Measurements from ENCODE around the gene HOXB5.

HOXB5 gene

DNA sequence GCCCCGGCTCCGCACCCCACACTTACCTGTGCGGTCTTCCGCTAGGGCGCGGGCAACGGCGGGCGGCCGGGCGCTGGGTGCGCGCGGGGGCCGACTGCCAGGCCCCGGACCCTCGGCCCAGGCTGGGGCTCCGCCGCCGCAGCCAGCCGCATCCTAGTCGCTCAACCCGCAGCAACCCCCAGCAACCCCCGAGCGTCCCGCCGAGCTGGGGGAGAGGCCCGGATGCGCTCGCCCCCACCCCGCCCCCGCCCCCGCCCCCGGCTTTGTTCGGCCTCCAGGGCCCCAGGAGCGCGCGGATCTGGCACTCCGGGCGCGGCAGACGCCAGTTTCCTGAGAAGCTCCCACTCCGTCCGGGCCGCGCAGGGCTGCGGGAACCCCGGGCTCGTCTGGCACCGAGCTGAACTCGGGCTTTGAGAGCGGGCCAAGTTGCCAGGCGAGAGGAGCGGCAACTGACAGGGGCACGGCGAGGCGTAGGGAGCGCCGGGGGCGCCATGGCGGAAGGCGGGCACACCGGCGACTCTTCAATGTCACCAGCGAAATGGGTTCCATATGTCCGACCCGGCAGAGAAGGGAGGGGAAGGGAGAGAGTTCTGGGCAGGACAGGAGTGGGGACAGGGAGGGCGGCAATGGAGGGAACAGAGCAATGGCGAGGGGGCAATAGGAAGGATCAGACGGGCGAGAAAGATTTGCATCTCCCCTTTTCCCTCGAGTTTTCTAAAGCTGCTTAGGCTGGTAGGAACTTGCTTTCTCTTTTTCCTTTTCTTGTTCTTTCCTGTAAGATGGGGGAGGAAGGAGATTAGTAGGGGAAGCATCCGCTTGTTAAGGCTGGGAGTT lies 29.2 kb downstream of the HOXB5 start:
- Histone ChIP-seq H3K27ac (ENCODE audit: insufficient read depth, low read length, poor library complexity, severe bottlenecking) (no peak overlapping the region), H3K4me1 (ENCODE audit: control insufficient read depth, insufficient read depth, low read length, poor library complexity, severe bottlenecking) (no peaks in the 10 kb centered on the region), H3K9me3 (ENCODE audit: control insufficient read depth, low read length) (no peaks in the 10 kb centered on the region), H3K27me3 (replicated peaks; ENCODE audit: control insufficient read depth, insufficient read depth, low read length, poor library complexity, severe bottlenecking) (no peaks in the 10 kb centered on the region), H3K36me3 (ENCODE audit: control insufficient read depth, insufficient read depth, low read length) (no peaks in the 10 kb centered on the region), H3K4me3 (ENCODE audit: insufficient read depth, low read depth, low read length, poor library complexity, severe bottlenecking) (no peak overlapping the region)
- DNase-seq, result no peak

DNA sequence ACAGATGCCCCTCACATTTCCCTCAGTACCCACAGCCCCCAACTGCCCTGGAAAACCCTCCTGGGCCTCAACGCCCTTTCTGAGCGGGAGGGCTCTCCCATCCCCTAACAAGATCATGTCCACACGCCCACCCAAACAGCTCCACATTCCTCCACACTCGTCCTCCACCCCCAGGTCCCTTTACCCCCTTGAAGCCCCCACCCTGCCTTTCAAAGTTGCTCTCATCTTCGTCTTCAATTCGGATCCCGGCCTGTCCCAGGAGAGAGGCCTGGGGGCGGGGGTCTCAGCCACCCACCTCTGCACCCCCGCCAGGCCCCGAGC lies 29.8 kb downstream of the HOXB5 start:
- no peaks in the 10 kb centered on the region for H3K9me3 ChIP-seq (ENCODE audit: control insufficient read depth, low read length)
- H3K4me1 ChIP-seq (ENCODE audit: control insufficient read depth, insufficient read depth, low read length, poor library complexity, severe bottlenecking), result no peaks in the 10 kb centered on the region
- no peak for DNase-seq
- no peaks in the 10 kb centered on the region for H3K27me3 ChIP-seq (replicated peaks; ENCODE audit: control insufficient read depth, insufficient read depth, low read length, poor library complexity, severe bottlenecking)
- H3K27ac ChIP-seq (ENCODE audit: insufficient read depth, low read length, poor library complexity, severe bottlenecking), result no peak overlapping the region
- H3K36me3 ChIP-seq (ENCODE audit: control insufficient read depth, insufficient read depth, low read length), result no peaks in the 10 kb centered on the region
- H3K4me3 ChIP-seq (ENCODE audit: insufficient read depth, low read depth, low read length, poor library complexity, severe bottlenecking), result no peak overlapping the region

DNA sequence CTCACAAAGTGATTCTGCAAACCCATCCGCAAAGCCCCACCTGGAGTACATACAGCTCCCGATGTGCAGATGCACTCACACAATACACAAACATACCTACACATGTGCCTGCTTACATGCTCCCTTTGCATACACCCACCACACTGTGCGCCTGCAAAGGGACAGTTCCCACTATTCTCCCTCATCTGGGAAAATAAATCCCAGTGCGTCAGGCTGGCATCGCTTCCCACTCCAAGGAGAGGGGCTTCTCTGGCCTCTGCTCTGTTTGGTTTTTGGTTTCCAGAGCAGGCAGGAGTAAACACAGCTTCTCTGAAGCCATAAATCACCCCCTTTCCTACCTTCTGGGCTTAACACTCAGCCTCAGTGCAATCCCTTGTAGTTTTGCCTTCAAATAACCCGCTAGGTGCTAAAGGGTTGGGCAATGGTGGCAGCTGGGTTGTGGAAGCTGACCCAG lies 30.2 kb downstream of the HOXB5 start:
- no peaks in the 10 kb centered on the region for H3K9me3 ChIP-seq (ENCODE audit: control insufficient read depth, low read length)
- DNase-seq, result no peak
- H3K36me3 ChIP-seq (ENCODE audit: control insufficient read depth, insufficient read depth, low read length), result no peaks in the 10 kb centered on the region
- no peaks in the 10 kb centered on the region for H3K27me3 ChIP-seq (replicated peaks; ENCODE audit: control insufficient read depth, insufficient read depth, low read length, poor library complexity, severe bottlenecking)
- H3K4me1 ChIP-seq (ENCODE audit: control insufficient read depth, insufficient read depth, low read length, poor library complexity, severe bottlenecking), result no peaks in the 10 kb centered on the region
- H3K4me3 ChIP-seq (ENCODE audit: insufficient read depth, low read depth, low read length, poor library complexity, severe bottlenecking), result no peak overlapping the region
- H3K27ac ChIP-seq (ENCODE audit: insufficient read depth, low read length, poor library complexity, severe bottlenecking), result no peak overlapping the region

DNA sequence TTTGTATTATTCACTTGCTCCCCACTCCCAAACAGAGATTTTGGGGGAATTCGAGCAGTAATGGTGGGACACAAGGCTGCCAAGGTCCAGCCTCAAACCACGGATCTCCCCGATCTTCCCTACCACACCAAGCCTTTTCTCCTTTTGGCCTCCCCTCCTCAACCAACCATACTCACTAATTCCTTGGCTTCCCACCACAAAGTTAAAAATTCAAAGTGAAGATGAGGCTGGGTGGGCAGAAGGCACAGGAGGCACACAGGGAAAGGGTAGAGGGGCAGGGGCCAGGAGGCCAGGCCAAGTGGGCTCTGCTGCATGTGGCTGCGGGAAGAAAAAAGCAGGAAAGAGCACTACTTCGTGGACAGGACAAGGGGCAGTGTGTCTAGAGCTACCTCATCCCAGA lies 30.6 kb downstream of the HOXB5 start:
- no peaks in the 10 kb centered on the region for H3K36me3 ChIP-seq (ENCODE audit: control insufficient read depth, insufficient read depth, low read length)
- no peak for DNase-seq
- no peaks in the 10 kb centered on the region for H3K4me1 ChIP-seq (ENCODE audit: control insufficient read depth, insufficient read depth, low read length, poor library complexity, severe bottlenecking)
- H3K9me3 ChIP-seq (ENCODE audit: control insufficient read depth, low read length), result no peaks in the 10 kb centered on the region
- H3K4me3 ChIP-seq (ENCODE audit: insufficient read depth, low read depth, low read length, poor library complexity, severe bottlenecking), result no peak overlapping the region
- H3K27ac ChIP-seq (ENCODE audit: insufficient read depth, low read length, poor library complexity, severe bottlenecking), result no peak overlapping the region
- H3K27me3 ChIP-seq (replicated peaks; ENCODE audit: control insufficient read depth, insufficient read depth, low read length, poor library complexity, severe bottlenecking), result no peaks in the 10 kb centered on the region

DNA sequence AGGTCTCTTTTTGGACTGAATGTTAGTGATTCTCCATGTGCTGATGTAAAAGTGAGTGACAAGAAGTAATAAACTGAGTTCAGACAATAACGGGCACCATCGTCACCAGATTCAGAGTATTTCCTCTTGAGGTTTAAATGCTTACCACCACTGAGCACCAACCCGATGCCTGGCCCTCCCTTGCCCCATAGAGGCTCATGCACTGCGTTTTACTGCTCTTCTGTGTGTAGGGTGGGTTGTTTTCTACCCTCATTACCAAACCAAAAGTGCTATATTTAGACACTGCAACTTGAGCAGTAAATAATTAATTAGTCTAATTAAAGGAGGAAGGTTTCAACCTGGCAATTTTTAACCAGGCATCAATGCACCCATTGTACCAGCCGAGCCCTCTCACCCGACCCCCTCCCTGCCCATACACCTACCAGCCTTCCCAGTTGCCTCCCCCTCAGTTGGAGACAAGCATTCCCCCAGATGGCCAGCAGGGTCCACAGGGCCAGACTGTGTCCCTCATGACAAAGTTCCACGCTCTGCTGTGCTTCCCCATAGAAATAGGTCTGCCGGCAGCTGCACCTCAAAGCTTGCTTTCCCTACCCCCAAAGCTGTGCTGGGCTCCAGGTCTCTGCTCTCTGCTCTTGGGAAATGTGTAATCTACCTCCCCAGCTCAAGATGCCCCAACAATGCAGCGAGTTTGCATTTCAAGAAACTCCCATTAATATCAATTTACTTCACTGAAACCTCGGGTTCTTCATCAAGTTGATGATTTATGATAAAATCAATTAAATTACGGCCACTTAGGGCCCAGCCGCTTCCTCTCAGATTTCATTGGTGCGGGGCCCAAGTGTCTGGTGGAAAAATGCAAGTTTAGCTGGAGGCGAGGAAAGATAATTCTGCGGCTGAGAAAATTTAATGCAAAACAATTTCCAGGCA lies 31.4 kb downstream of the HOXB5 start:
- Histone ChIP-seq H3K36me3 (ENCODE audit: control insufficient read depth, insufficient read depth, low read length) (no peaks in the 10 kb centered on the region), H3K4me3 (ENCODE audit: insufficient read depth, low read depth, low read length, poor library complexity, severe bottlenecking) (no peak overlapping the region), H3K27ac (ENCODE audit: insufficient read depth, low read length, poor library complexity, severe bottlenecking) (no peak overlapping the region), H3K27me3 (replicated peaks; ENCODE audit: control insufficient read depth, insufficient read depth, low read length, poor library complexity, severe bottlenecking) (no peaks in the 10 kb centered on the region), H3K9me3 (ENCODE audit: control insufficient read depth, low read length) (no peaks in the 10 kb centered on the region), H3K4me1 (ENCODE audit: control insufficient read depth, insufficient read depth, low read length, poor library complexity, severe bottlenecking) (no peaks in the 10 kb centered on the region)
- no peak for DNase-seq

DNA sequence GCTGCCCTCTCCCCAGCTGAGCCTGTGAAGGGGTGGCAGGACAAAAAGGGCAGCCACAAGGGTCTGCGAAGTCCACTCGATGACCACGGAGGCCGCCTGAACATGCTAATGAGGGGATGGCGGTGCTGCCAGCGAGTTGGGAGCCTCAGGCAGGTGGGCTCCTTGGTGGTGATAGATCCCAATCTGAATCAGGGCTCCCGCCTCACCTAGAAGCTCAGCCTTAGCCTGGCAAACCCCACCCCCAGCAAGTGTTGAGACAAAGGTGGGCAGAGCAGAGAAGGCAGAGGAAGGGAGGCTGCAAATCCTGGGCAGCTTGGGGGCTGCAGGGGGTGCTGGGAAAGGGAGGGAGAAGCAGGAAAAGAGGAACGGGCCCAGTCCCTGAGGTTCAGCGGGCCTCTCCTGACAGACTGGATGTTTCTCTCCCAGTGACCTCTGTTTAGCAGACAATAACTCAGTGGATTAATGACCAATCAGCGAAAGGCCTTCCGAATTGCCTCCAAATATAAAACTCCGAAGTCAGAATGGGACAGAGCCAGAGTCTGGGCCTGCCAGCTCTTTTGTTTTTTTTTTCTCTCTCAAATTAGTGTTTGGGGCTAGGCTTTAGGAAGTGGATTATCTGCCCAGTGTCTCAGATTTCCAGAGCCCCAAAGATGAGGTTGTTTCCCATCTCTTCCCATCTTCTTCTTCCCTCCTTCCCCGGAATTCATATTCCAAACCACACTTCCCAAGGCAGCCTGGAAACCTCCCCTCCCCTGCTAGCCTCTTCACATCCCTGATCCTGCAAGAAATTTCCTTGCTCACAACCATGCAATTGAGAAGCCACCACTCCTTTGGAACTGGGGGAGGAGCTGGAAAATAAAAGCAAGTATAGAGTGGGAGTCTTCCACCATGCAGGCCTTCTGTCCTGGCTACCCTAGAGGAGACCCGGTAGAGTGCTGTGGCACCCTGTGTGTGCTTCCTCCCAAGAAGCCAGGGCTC lies 33.5 kb downstream of the HOXB5 start:
- Histone ChIP-seq H3K9me3 (ENCODE audit: control insufficient read depth, low read length) (no peaks in the 10 kb centered on the region), H3K36me3 (ENCODE audit: control insufficient read depth, insufficient read depth, low read length) (no peaks in the 10 kb centered on the region), H3K27me3 (replicated peaks; ENCODE audit: control insufficient read depth, insufficient read depth, low read length, poor library complexity, severe bottlenecking) (no peaks in the 10 kb centered on the region), H3K4me1 (ENCODE audit: control insufficient read depth, insufficient read depth, low read length, poor library complexity, severe bottlenecking) (no peaks in the 10 kb centered on the region), H3K27ac (ENCODE audit: insufficient read depth, low read length, poor library complexity, severe bottlenecking) (no peak overlapping the region), H3K4me3 (ENCODE audit: insufficient read depth, low read depth, low read length, poor library complexity, severe bottlenecking) (no peak overlapping the region)
- DNase-seq, result no peak

DNA sequence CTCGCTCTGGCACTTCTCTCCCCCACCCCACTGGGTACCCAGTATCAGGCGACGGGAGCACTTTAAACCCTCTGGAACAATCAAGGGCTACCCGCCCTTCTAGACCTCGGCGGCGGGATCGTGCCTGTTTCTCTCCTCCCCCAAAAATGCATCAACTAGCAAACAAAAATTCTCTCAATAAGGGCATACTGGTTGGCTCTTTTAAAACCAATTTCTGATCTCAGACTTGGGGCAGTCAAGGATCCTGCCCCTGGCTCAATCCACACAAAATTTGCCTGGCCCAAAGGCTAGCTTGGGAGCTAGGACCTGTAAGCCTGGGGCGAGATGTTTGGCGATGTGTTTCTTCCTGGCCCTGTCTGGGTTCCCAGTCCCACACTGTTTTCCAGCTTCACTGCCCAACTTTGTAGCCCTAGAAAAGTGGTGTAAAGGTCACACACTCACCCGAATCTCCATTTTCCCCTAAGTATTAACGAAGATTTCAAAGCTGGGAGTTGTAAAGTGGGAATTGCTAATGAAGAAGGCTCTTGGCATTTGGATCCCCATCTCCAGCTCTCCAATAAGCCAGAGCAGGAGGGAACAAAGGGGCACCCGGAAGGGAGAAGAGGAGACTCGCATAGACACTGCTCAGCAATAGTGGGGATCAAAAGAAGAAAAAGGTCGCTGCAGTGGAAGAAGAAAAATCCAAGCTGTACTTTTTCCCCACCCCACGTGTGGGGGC lies 34.3 kb downstream of the HOXB5 start:
- H3K27me3 ChIP-seq (replicated peaks; ENCODE audit: control insufficient read depth, insufficient read depth, low read length, poor library complexity, severe bottlenecking), result no peaks in the 10 kb centered on the region
- H3K4me3 ChIP-seq (ENCODE audit: insufficient read depth, low read depth, low read length, poor library complexity, severe bottlenecking), result no peak overlapping the region
- no peak for DNase-seq
- H3K4me1 ChIP-seq (ENCODE audit: control insufficient read depth, insufficient read depth, low read length, poor library complexity, severe bottlenecking), result no peaks in the 10 kb centered on the region
- no peak overlapping the region for H3K27ac ChIP-seq (ENCODE audit: insufficient read depth, low read length, poor library complexity, severe bottlenecking)
- H3K36me3 ChIP-seq (ENCODE audit: control insufficient read depth, insufficient read depth, low read length), result no peaks in the 10 kb centered on the region
- H3K9me3 ChIP-seq (ENCODE audit: control insufficient read depth, low read length), result no peaks in the 10 kb centered on the region

DNA sequence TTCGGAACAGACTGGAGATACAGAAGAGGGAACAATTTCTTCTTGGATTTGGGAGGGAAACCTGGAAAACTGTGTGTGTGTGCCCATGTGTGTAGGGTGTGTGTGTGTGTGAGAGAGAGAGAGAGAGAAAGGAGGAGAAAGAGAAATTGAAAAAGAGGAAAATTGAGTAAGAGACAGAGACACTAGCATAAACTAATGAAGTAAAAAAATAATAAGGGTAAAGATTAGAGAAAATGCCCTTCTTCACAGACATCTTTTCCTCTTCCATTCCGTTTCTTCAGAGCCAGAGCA lies 34.8 kb downstream of the HOXB5 start:
- Histone ChIP-seq H3K36me3 (ENCODE audit: control insufficient read depth, insufficient read depth, low read length) (no peaks in the 10 kb centered on the region), H3K9me3 (ENCODE audit: control insufficient read depth, low read length) (no peaks in the 10 kb centered on the region), H3K4me1 (ENCODE audit: control insufficient read depth, insufficient read depth, low read length, poor library complexity, severe bottlenecking) (no peaks in the 10 kb centered on the region), H3K27ac (ENCODE audit: insufficient read depth, low read length, poor library complexity, severe bottlenecking) (no peak overlapping the region), H3K4me3 (ENCODE audit: insufficient read depth, low read depth, low read length, poor library complexity, severe bottlenecking) (no peak overlapping the region), H3K27me3 (replicated peaks; ENCODE audit: control insufficient read depth, insufficient read depth, low read length, poor library complexity, severe bottlenecking) (no peaks in the 10 kb centered on the region)
- DNase-seq, result no peak

DNA sequence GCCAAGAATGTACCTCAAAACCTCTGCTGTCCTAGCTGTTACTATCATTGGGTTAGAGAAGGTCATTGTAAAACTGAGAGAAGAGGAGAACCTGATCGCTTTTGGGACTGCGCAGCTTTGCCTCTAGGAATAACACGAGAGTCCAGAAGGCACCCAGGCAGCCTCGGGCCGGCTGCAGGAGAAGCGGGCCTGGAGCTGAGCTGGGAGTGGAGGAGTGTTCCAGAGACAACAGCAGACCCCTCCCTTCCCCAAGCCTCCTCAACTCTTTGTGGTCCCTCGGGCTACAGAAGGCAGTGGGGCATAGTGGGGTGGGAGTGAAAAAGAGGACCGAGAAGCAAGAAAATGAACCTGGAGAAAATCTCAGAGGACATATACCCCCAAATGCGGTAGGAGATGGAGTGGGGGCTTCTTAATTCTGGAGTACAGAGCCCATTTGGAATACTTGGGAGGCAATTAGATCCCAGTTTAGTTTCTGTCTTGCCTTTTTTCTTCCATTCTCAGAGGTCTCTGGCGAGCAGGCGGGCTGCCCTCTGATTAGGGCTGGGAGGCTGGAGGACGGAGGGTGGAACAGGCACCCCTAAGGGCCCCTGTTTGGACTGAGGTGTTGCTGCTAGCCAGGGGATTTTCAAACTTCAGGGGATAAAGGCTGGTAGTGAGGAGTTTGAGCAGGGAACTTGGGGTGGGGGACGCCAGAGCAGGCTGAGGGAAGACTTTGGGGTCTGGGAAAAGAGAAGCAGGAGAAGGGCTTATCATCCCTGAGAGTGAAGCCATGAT lies 35.3 kb downstream of the HOXB5 start:
- no peak for DNase-seq
- Histone ChIP-seq H3K36me3 (ENCODE audit: control insufficient read depth, insufficient read depth, low read length) (no peaks in the 10 kb centered on the region), H3K4me3 (ENCODE audit: insufficient read depth, low read depth, low read length, poor library complexity, severe bottlenecking) (no peak overlapping the region), H3K9me3 (ENCODE audit: control insufficient read depth, low read length) (no peaks in the 10 kb centered on the region), H3K27me3 (replicated peaks; ENCODE audit: control insufficient read depth, insufficient read depth, low read length, poor library complexity, severe bottlenecking) (no peaks in the 10 kb centered on the region), H3K27ac (ENCODE audit: insufficient read depth, low read length, poor library complexity, severe bottlenecking) (no peak overlapping the region), H3K4me1 (ENCODE audit: control insufficient read depth, insufficient read depth, low read length, poor library complexity, severe bottlenecking) (no peaks in the 10 kb centered on the region)
